Subcutaneous adipose tissue (tissue), 4 donors: ENCODE results near the gene ZNF777. TPM values are rescaled to one million over a fixed set of nuclear protein-coding genes. Genes with fewer than 3 reads are reported as not detected.

Source experiments
- total RNA-seq, 4 donors: library from RNA; depleted of rRNA; stranded (reverse); fragments of >200 nt; gene quantifications; one replicate each; pipeline ENCODE4 v1.1.0, GENCODE V29; 2016
- TF ChIP-seq, protein P1 (sequence below): fragments of 450-650 bp; IDR thresholded peaks from one replicate; pipeline ENCODE4 v1.5.1; 2016; ENCODE audit warnings: low read depth, mild to moderate bottlenecking, control low read depth, antibody characterized with exemption, moderate library complexity

Gene ZNF777
- total RNA-seq, 4 donors from 2014 or later = 2.4 to 8.1 (median 4.3) TPM

DNA sequence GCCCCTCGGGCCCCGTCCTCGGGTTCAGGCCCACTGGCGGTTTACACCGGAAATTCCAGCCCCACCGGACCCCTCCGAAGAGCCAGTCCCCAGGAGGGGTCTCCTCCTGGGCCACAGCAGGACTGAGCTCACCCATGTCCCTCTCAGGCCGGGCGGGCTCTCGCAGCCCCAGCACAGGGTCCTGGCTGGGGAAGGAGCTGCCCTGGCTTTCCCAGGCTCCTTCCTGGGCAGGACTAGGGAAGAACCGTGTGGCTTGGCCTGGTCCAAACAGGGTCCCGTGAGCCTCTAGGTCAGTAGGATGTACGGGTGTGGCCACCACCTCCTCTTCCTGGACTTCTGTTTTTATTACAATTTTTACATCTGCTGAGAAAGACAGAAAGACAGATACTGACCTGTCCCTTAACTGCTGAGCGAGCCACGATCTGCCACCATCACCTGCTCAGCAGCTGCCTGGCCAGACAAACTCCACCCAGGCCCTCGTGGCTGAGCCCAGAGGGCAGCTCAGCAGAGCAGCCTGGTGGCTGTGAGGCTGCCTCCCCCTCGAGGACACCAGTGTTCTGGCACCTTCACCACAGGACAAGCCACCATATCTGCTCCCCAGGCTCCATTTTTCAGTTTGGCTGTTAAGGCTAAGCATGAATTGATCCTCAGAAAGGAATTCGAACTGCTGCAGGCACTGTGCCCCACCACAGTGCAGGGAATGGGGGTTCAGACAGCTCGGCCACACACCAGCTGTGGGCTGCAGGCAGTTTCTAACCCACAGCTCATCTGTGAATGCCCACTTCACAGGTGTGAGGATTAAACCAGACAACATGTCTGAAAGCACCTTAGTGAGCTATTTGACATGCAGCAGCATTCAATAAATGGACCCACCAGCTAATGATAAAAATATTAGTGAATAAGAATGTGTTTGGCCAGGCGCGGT is 14.5 kb upstream of the ZNF777 start:
- TF ChIP-seq, protein P1, sequence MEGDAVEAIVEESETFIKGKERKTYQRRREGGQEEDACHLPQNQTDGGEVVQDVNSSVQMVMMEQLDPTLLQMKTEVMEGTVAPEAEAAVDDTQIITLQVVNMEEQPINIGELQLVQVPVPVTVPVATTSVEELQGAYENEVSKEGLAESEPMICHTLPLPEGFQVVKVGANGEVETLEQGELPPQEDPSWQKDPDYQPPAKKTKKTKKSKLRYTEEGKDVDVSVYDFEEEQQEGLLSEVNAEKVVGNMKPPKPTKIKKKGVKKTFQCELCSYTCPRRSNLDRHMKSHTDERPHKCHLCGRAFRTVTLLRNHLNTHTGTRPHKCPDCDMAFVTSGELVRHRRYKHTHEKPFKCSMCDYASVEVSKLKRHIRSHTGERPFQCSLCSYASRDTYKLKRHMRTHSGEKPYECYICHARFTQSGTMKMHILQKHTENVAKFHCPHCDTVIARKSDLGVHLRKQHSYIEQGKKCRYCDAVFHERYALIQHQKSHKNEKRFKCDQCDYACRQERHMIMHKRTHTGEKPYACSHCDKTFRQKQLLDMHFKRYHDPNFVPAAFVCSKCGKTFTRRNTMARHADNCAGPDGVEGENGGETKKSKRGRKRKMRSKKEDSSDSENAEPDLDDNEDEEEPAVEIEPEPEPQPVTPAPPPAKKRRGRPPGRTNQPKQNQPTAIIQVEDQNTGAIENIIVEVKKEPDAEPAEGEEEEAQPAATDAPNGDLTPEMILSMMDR = no peak

DNA sequence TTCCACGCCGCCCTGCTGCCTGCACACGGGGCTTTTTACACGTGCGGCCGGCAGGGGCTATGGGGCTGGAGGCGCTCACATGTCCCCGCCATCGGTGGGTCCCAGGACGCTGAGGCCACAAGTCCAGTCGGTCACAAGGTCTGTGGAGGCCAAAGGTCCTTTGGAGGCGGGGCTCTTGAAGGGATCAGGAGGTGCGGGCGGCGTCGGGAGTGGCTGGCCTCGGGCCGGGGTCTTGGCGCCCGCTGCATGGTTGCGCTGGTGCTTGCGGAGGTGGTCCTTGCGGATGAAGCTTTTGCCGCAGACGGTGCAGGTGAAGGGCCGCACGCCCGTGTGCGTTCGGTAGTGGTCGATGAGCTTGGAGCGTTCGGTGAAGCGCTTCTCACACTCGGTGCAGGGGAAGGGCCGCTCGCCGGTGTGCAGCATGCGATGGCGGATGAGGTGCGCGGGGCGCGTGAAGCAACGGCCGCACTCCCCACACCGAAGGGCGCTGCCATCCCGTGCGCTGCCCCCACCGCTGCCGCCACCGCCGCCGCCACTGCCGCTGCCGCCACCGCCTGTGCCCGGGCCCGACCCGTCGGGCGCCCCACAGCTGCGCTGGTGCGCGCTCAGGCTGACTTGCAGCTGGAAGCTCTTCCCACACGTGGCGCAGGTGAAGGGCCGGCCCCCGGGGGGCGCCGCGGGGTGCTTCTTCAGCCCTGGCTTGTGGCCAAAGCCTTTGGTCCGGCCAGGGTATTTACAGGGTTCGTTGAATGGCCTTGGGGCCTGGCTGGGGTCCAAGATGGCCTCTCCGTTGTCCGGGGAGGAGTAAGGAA is 13.7 kb upstream of the ZNF777 start:
- TF ChIP-seq, protein P1 = no peak

DNA sequence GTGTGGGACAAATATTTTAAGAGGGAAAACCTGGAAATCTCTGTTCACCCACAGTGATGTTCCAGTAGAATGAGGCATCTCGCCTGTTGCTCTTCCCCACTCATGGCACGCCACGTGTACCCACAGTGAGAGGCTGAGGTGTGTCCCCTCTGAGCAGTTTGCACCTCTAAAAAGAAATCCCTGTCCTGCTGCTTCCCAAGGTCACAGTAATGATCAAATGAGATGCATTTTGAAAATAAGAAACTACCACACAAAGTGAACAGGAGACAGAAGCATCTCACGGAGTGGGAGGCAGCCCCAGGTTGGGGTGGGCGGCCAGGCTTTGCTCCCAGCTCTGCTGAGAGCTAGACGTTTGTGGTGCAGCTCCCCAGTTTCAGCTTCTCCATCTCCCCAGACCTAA is 12.4 kb upstream of the ZNF777 start:
- TF ChIP-seq, protein P1 = no peak

DNA sequence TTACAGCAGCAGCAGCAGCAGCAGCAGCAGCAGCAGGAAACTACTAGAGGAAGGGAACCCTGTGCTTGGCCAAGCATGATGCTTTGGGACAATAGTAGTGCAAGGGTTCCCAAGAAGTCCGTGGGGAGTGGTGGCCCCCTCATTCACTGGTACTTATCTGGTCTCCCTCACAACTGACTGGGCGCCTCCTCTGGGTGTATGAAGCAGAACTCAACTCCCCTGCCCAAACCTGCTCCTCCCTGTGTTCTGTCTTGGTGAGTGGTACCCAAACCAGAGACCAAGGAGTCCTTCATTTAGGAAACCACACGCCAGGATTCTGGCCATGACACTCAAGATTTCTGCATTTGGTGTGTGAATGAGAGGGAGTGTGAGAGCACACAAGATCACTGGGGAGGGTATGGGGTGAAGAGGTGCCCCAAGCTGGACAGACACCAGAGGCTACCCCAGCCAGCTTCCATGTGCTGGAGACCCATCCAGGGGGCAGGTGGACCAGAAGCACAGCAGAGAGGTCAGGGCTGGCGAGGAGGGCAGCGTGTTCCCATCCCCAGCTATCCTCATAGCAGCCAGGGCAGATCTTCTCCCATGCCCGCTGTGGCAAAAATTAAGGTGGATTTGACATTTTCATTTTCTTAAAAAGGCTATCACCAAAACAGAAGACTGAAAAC is 10.6 kb upstream of the ZNF777 start:
- TF ChIP-seq, protein P1 = no peak

DNA sequence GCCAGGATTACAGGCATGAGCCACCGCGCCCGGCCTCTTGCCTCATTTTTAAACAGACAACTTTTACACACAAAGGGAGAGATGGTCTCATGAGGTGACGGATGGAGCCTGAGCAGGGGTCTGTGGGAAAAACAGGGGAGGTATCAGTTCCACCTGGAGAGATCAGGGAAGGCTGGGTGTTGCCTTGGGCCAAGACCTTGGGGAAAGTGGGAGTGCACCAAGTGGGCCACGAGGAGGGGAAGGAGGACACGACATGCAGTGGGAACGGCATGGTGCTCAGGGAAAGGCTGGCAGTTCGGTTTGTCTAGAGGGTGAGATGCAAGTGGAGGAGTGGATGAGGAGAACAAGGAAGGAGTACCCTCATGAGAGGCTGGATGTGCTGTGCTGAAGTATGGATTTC is 8.9 kb upstream of the ZNF777 start:
- TF ChIP-seq, protein P1 = no peak

DNA sequence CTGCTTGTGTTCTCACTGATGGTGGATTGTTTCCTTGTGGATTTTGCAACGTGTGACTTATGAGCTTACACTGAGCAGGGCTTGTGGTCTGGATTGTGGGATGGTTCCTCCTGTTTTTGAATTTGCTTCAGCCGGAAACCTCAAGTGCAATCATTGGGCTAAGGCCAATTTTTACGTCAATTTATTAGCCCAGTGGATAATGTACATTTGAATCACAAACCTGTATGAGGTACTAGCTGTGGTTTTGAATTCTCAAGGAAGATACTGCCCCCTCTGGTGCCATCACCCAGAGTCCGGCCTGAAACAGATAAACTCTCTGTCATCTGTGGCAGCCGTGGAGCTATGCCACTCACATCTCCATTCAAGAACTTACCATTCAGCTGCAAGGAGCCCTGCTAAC is 7.3 kb upstream of the ZNF777 start:
- TF ChIP-seq, protein P1 = no peak
